ENCODE measurements around the gene FAXDC2. TPM values are rescaled to one million over a fixed set of nuclear protein-coding genes. Genes with fewer than 3 reads are reported as not detected.

Gene FAXDC2
- total and polyA plus RNA-seq, 2 of the 13 experiments (the other 11 are each of a cell fraction or from before 2014, with no cell fraction given), result 4.7 to 58.8 TPM

GRCh38 chr5:154858297-154858971 lies 8.0 kb upstream of the FAXDC2 start, which contains the start of gene CNOT8 (continued):
- TF ChIP-seq ZNF142 (CRISPR knock-in tag; IDR thresholded peaks at IDR 0.05), result no peak
- TF ChIP-seq SIN3A (IDR thresholded peaks at IDR 0.05; ENCODE audit: borderline replicate concordance, low read depth, low read length), result no peak
- TF ChIP-seq HHEX (CRISPR knock-in tag; IDR thresholded peaks at IDR 0.05), result no peak
- peak; percentile 61 for TF ChIP-seq SRSF1 (optimal IDR thresholded peaks at IDR 0.05; ENCODE audit: low read depth, low read length)
- no peak; the same call in 1 of the 2 replicates for TF ChIP-seq ELF1 (CRISPR knock-in tag; IDR thresholded peaks at IDR 0.05)
- TF ChIP-seq MXD1 (CRISPR knock-in tag; IDR thresholded peaks at IDR 0.05), result no peak
- TF ChIP-seq SPEN (CRISPR knock-in tag; IDR thresholded peaks at IDR 0.05; ENCODE audit: low read depth), result peak; percentile 84
- TF ChIP-seq ZNF292 (CRISPR knock-in tag; IDR thresholded peaks at IDR 0.05; ENCODE audit: borderline replicate concordance, low read depth), result peak; percentile 39; the same call in 1 of the 2 replicates
- TF ChIP-seq PAX8 (CRISPR knock-in tag; IDR thresholded peaks at IDR 0.05; ENCODE audit: borderline replicate concordance), result no peak
- TF ChIP-seq HNRNPL (IDR thresholded peaks at IDR 0.05; ENCODE audit: low read depth, low read length), result no peak
- TF ChIP-seq ZNF282 (IDR thresholded peaks at IDR 0.05; ENCODE audit: partially characterized antibody), result no peak
- peak; percentile 99 for TF ChIP-seq ZNF574 (CRISPR knock-in tag; IDR thresholded peaks at IDR 0.05)
- TF ChIP-seq HDAC2 (CRISPR knock-in tag; IDR thresholded peaks at IDR 0.05), result peak; percentile 65

Data from HepG2 (cell line).